HFF-Myc (cell line): ENCODE results near the gene ZNF879.

Experiments used
- DNase-seq: peaks from one replicate; pipeline ENCODE4 v3.0.0-alpha.2; 2011; ENCODE audit warnings: low read depth; ENCODE audit errors: extremely low read depth
- H3K4me3 ChIP-seq: replicated peaks from 2 replicates; pipeline ENCODE4 v1.5.1; 2011; ENCODE audit warnings: low read depth, mild to moderate bottlenecking, control low read depth, low read length
- CTCF ChIP-seq: IDR thresholded peaks from 2 replicates; pipeline ENCODE4 v1.5.1; 2012; ENCODE audit warnings: mild to moderate bottlenecking, low read depth, low read length, control low read depth; ENCODE audit errors: missing control alignments

The ZNF879 gene

GRCh38 chr5:178993955-178994579 lies 29.5 kb upstream of the ZNF879 start:
- TF ChIP-seq CTCF, result no peak
- DNase-seq, result no peak
- no peak overlapping the region for H3K4me3 ChIP-seq

- H3K4me3 ChIP-seq, result no peak within 1 kb of the TSS
- TF ChIP-seq CTCF, result no peak
- DNase-seq, result no peak
These were observed 28.8 kb upstream of the ZNF879 start, which contains the start of gene GRM6 for GRCh38 chr5:178994580-178995340. Gene GRM6, minus strand, starts transcription at chr5:178995320. Its CDS starts 376 bp downstream, at chr5:178994944.

GRCh38 chr5:178995341-178995690 lies 28.3 kb upstream of the ZNF879 start:
- no peak overlapping the region for H3K4me3 ChIP-seq
- no peak for DNase-seq
- no peak for TF ChIP-seq CTCF

- H3K4me3 ChIP-seq, result no peak overlapping the region
- no peak for DNase-seq
- no peak for TF ChIP-seq CTCF
These were observed 27.4 kb upstream of the ZNF879 start for GRCh38 chr5:178996156-178996555.

- DNase-seq, result no peak
- H3K4me3 ChIP-seq, result no peak overlapping the region
- TF ChIP-seq CTCF, result no peak
These were observed 26.4 kb upstream of the ZNF879 start for GRCh38 chr5:178997191-178997590.

GRCh38 chr5:178998441-178998840 lies 25.2 kb upstream of the ZNF879 start:
- H3K4me3 ChIP-seq, result no peak overlapping the region
- no peak for DNase-seq
- no peak for TF ChIP-seq CTCF
